ENCODE measurements around the gene GAL3ST2.

- TF ChIP-seq CTCF (IDR thresholded peaks at IDR 0.05), result no peak
- no peak for TF ChIP-seq RFX5 (IDR thresholded peaks at IDR 0.05; ENCODE audit: low read length)
These were observed 25.2 kb downstream of the GAL3ST2 start for GRCh38 chr2:241801611-241802420.
